GM21737 (cell line): Measurements from ENCODE around the gene MOGAT2.
"Not testable (repeated sequence)": the region's sequence is repeated elsewhere in the genome, so short reads cannot be mapped to it uniquely, and the experiment has no call there.

ENCODE experiments used
- ATAC-seq: cut with Tn5 transposase; IDR thresholded peaks from one replicate; pipeline ENCODE4 v1.9.1; 2021; ENCODE audit warnings: mild to moderate bottlenecking, moderate library complexity; ENCODE audit not compliant: unreplicated experiment

The MOGAT2 gene

GRCh38 chr11:75748729-75749273, 31.2 kb downstream of the MOGAT2 start:
- ATAC-seq: not testable (repeated sequence)

- not testable (repeated sequence) for ATAC-seq
Observed at GRCh38 chr11:75754933-75755332, 37.3 kb downstream of the MOGAT2 start.

DNA sequence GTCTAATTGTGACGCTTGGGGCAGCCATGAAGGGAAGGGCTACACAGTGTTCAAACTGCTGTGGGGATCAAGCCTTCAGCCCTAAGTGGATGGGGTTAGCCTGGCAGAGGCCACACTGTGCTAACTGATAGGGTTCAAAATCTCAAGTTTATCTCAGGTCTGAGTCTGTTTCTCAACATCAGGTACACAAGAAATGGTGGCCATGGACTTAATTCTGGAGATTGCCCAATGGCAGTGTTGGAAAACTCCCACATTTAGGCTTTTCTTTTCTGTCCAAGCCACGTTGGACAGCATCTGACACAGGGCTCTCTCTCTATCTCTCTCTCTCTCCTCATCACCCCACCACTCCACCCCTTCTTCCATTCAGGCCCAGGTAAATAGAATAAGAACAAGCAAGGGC, 40.0 kb downstream of the MOGAT2 start:
- ATAC-seq: no peak

- ATAC-seq: no peak
Observed at GRCh38 chr11:75759832-75760231, 42.2 kb downstream of the MOGAT2 start.

- no peak for ATAC-seq
Observed at GRCh38 chr11:75760243-75760642, 42.6 kb downstream of the MOGAT2 start.

GRCh38 chr11:75760710-75761493, 43.3 kb downstream of the MOGAT2 start:
- ATAC-seq: no peak

GRCh38 chr11:75762158-75762557, 44.5 kb downstream of the MOGAT2 start:
- no peak for ATAC-seq

DNA sequence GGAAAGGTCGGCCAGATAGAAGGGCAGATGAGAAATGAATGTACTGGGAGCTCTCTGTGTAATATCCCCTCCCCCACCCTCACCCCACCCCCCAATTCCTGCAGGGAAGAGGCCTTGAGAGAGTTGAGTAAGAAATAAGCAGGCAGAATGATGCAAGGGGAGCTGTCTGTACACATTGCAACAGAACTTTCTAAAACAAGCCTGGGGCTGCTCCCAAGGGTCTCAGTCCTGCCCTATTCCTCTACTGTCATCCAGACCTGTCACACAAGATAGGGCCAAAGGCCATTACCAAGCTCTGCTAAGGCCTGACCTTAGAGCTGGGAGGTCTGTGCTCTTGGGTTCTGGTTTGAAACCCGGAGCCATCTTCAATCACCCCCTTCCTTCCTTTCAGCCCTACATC, 45.2 kb downstream of the MOGAT2 start:
- ATAC-seq: no peak

DNA sequence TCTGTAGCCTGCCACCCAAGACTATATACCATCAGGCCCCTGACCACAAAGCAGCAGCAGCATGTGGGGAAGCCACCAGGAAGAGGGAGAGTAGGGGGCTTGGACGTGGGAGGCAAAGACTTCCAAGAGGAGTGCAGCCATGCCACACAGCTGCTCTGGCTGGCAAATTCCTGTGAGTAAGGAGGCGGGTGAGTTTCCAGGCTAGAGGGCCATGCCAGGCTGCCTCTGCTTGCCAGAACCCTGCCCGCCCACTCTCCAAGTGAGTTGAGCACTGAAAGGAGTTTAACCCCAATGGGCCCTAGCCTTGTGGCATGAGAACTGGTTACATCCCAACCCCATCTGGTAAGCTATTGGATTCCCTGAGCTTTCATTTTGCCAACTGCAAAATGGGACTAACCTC, 46.2 kb downstream of the MOGAT2 start:
- ATAC-seq: no peak

DNA sequence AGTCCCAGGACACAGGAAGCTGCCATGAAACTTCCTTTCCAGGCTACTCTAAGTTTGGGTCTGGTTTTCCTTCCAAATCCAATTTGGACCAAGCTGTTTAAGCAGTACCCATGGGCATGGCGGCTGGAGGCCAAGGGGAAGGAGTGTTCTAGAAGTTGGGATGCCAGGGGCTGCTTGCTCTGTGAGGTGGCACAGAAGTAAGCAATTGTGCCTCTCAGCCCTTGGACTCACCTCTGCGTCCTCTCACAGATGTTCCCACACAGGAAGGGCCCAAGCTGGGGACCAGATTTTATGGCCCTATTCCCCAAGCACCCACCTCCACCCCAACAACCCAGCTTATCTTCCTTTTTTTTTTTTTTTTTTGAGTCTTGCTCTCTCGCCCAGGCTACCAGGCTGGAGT, 47.5 kb downstream of the MOGAT2 start:
- ATAC-seq: no peak

DNA sequence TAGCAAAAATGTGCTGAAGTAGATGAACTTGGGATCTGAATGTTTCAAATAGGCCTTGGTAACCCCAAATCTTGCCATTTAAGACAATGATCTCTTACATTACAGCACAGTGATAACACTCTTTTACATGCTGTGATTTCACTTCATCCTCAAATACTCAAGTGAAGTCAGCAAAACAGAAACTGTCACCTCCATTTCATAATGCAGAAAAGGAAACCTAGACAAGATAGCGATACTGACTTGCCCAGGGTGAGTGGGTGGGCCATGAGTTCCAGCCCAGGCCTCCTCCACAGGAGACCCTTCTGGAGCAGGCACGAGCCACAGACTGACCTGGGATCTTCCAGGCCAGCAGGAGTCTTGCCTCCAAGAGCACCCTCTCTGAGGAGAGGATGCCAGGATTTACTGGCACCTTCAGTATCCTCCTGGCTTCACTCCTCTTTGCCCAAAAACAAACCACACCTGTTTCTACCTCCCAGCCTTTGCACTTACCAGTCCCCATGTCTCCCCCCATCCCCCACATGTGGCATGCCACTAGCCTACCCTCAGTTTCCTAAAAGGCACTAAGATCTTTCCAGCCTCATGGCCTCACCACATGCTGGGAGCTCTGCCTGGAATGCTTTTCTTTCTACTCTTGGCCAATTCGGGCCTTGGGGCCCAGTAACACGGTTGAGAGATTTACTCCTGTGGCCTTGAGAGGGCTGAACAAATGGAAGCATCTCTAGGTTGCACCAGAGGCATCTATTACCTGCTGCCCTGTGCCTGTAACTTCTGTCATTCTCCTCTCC, 49.0 kb downstream of the MOGAT2 start:
- no peak for ATAC-seq

DNA sequence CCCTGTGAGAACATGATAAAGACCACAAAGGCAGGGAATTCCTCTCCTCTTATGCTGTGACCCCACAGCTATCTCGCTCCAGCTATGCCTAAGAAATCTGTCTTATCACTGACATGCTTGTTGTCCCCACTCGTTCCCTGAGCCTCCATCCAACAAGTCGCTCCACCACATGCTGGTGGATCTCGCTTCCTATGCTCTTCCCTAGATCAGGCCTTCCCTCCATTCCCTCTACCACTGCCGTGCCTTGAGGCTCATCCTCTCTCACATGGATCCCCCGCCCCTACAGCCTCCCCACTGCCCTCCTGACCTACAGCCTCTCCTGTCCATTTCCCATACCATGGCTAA, 49.6 kb downstream of the MOGAT2 start:
- no peak for ATAC-seq

DNA sequence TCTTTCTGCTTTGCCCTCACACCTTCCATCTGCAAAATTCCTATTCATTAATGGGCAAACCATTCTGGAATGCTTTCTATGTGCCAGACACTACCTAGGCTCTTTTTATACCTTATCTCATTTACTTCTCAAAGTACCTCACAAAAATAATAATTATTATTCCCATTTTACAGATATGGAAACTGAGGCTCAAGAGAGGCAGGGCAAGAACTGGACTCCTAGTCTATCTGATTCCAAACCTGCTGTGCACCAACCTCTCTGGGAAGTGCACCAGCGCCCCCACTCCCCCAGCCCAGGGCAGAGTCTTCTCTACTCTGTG, 50.1 kb downstream of the MOGAT2 start:
- ATAC-seq: no peak

- ATAC-seq: peak; percentile 69
Observed at GRCh38 chr11:75768112-75768908, 50.7 kb downstream of the MOGAT2 start, which contains the start of gene DGAT2. Gene DGAT2 (plus strand): TSS chr11:75768778. CDS start chr11:75768992, 214 bp downstream.

GRCh38 chr11:75768909-75769771, 51.5 kb downstream of the MOGAT2 start:
- ATAC-seq: no peak

DNA sequence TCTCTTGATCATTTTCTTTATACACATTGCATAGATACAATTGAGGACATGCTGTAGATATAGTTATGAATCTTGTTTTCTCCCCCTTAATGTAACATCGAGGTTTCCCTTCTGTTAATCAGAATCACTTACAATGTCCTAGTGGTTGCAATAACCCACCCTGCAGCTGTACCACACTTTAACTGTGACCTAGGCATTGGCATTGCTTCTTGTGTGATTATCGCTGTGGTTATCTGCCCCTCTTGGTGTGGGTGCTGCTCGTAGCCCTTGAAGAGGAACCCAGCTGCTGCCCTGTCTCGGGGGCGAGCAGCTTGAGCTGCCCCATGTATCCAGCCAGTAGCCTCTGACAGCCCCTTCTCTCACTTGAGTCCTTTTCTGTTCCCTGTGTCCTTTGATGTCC, 52.5 kb downstream of the MOGAT2 start:
- ATAC-seq: no peak

DNA sequence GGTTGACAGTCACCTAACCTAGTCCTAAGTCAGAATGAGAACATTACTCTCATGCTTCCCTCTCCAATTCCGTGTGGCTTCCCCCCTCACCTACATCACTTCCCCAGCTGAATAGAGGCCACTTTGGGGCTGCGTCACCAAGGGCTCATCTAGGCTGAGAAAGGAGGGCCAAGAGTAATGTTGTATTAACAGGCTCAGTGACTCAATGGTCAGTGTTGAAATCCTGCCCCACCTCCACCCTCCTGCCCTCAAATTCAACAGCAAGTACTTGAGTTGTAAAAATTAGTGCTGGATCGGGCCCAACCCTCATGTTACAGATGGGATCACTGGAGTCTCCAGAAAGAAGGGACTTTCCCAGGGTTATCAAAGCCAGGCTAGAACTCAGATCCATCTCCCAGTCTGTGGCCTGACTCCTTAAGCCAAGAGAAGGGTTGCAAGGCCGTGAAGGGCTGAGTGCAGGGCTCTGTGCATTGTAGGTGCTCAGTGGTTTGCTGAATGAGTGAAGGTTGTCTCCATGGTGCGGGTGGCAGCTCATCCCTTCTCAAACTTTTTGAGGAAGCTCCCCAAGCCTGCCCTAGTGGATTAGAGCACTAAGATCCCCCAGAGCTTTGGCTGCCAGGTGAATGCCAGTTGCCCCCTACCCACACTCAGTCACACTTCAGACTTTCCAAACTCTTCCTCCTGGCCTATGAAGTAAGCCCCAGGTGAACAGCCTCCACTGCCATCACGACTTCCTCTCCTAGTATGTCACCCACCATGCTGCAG, 54.2 kb downstream of the MOGAT2 start:
- ATAC-seq: no peak

DNA sequence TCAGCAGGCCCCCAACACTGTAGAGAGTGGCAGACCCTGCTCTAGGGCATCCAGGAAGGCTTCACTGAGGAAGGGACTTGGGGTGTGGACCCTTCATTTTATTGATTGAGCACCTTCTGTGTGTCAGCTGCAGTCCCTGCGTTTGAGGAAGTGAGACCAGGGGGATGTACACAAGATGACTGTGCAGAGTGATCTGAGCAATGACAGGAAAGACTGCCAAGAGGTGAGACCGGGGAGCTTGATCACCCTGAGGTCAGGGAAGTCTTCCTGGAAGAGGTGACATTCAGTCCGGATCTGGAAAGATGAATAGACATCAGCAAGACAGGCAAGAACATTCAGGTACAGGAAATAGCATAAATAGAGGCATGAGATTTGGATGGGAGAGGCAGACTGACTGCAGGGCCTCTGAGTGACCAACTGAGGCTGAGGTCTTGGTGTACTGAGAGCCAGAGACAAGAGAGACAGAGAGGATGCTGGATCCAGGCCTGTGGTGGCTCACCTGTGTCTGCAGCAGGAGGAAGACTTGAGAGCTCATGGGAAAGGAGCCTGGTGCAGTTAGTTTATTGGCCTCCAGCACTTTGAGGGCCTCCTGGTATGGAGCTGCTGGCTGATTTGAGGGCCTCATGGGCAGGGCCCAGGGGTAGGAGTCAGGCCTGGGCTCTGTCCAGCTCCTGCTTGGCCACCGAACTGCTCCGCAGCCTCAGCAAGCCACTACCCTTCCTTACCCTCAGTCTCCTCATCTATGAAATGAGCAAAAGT, 56.1 kb downstream of the MOGAT2 start:
- peak; percentile 81 for ATAC-seq

DNA sequence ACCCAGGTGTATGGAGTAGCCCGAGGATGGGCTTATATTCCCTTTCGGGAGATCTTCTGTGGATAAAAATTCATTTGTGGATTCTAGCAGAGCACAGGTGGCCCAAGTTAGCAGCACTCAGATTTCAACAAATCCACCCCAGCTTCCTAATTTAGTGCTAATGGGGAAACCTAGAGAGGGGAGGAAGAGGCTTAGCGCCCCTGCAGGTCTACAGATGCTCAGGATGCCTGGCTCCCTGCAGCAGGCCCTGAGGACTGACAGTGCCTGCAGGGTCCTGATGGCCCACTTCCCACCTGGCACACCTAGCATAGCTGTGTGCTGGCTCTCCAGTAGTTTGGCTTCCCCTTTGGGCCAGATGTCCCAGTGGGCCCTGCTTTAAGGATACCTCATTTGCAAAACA, 57.4 kb downstream of the MOGAT2 start:
- no peak for ATAC-seq
